NB4 (cell line): ENCODE data around the gene COL16A1.

ENCODE experiments used
- MYC ChIP-seq: IDR thresholded peaks from 2 replicates; pipeline ENCODE4 v1.6.1; 2011; ENCODE audit warnings: low read depth, low read length
- POLR2A ChIP-seq: IDR thresholded peaks from 2 replicates; pipeline ENCODE4 v1.6.1; 2011; ENCODE audit warnings: mild to moderate bottlenecking; ENCODE audit not compliant: insufficient read length; ENCODE audit errors: extremely low read depth
- TF ChIP-seq, protein P1 (sequence below): IDR thresholded peaks from one replicate; pipeline ENCODE4 v1.5.1; 2012; ENCODE audit warnings: low read depth, low read length

DNA sequence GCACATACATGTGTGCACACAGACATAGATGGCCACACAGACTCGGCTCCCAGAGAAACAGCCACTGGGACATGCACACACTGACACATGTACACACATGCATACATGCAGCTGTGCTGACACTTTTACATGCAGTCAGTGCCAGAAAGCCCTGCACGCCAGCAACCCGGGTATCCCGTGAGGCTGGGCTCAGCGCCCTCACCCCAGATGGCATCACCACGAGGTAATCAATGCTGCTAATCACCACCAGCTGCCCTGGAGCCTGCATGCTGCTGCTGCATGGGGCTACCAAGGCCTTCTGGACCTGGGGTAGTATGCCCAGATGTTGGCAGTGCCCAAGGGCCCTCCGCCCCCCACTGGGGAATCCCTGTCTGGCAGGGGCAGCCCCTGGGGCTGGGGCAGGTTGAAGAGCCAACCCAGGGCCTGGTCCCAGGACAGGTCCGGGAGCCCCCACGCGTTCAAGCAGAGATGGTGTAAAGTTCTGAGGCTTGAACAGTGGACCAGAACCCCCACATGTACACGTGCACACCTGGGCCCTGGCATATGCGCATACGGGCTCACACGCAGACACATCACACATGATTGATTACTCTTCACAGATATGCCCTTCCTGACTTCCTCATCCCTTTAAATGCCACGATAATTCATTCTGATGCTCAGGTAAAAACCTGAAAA is 2.7 kb upstream of the COL16A1 start:
- TF ChIP-seq, protein P1, sequence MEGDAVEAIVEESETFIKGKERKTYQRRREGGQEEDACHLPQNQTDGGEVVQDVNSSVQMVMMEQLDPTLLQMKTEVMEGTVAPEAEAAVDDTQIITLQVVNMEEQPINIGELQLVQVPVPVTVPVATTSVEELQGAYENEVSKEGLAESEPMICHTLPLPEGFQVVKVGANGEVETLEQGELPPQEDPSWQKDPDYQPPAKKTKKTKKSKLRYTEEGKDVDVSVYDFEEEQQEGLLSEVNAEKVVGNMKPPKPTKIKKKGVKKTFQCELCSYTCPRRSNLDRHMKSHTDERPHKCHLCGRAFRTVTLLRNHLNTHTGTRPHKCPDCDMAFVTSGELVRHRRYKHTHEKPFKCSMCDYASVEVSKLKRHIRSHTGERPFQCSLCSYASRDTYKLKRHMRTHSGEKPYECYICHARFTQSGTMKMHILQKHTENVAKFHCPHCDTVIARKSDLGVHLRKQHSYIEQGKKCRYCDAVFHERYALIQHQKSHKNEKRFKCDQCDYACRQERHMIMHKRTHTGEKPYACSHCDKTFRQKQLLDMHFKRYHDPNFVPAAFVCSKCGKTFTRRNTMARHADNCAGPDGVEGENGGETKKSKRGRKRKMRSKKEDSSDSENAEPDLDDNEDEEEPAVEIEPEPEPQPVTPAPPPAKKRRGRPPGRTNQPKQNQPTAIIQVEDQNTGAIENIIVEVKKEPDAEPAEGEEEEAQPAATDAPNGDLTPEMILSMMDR, result no peak
- TF ChIP-seq POLR2A (no peak), MYC (no peak)
